AG09319 (cell line): Measurements from ENCODE around the gene SLC25A13.
"Not testable (repeated sequence)": the region's sequence is repeated elsewhere in the genome, so short reads cannot be mapped to it uniquely, and the experiment has no call there.

Experiments
- DNase-seq: peaks from one replicate; pipeline ENCODE4 v3.0.0-alpha.2; 2010; ENCODE audit warnings: low read depth; ENCODE audit errors: extremely low read depth
- CTCF ChIP-seq: IDR thresholded peaks from 2 replicates; pipeline ENCODE4 v1.5.1; 2011; ENCODE audit warnings: low read depth, mild to moderate bottlenecking, inconsistent platforms, low read length, moderate library complexity

The SLC25A13 gene

GRCh38 chr7:96297876-96298275 is 24.0 kb downstream of the SLC25A13 start:
- DNase-seq, result no peak
- no peak for TF ChIP-seq CTCF

- not testable (repeated sequence) for DNase-seq
These were observed 24.5 kb downstream of the SLC25A13 start for GRCh38 chr7:96297446-96297845.

GRCh38 chr7:96293911-96294310 is 28.0 kb downstream of the SLC25A13 start:
- not testable (repeated sequence) for DNase-seq

GRCh38 chr7:96287559-96287958 is 34.3 kb downstream of the SLC25A13 start:
- no peak for TF ChIP-seq CTCF
- no peak for DNase-seq

GRCh38 chr7:96287132-96287531 is 34.8 kb downstream of the SLC25A13 start:
- no peak for TF ChIP-seq CTCF
- no peak for DNase-seq

- no peak for DNase-seq
- no peak for TF ChIP-seq CTCF
These were observed 36.3 kb downstream of the SLC25A13 start for GRCh38 chr7:96285579-96285978.

- DNase-seq, result no peak
- no peak for TF ChIP-seq CTCF
These were observed 37.1 kb downstream of the SLC25A13 start for GRCh38 chr7:96284835-96285234.

- no peak for TF ChIP-seq CTCF
- DNase-seq, result no peak
These were observed 37.7 kb downstream of the SLC25A13 start for GRCh38 chr7:96284240-96284639.

- TF ChIP-seq CTCF, result no peak
- DNase-seq, result no peak
These were observed 39.1 kb downstream of the SLC25A13 start for GRCh38 chr7:96282835-96283234.
